Activated CD8-positive, alpha-beta memory T cell treated with anti-CD3 and anti-CD28 coated beads, Interleukin-2, amount 50 U/mL, for 1 hour (primary cell): ENCODE measurements around the gene MPEG1.

ENCODE experiments used
- DNase-seq: peaks from one replicate; pipeline ENCODE4 v3.0.0-alpha.2; 2020; ENCODE audit errors: extremely low read depth

MPEG1 gene, protein sequence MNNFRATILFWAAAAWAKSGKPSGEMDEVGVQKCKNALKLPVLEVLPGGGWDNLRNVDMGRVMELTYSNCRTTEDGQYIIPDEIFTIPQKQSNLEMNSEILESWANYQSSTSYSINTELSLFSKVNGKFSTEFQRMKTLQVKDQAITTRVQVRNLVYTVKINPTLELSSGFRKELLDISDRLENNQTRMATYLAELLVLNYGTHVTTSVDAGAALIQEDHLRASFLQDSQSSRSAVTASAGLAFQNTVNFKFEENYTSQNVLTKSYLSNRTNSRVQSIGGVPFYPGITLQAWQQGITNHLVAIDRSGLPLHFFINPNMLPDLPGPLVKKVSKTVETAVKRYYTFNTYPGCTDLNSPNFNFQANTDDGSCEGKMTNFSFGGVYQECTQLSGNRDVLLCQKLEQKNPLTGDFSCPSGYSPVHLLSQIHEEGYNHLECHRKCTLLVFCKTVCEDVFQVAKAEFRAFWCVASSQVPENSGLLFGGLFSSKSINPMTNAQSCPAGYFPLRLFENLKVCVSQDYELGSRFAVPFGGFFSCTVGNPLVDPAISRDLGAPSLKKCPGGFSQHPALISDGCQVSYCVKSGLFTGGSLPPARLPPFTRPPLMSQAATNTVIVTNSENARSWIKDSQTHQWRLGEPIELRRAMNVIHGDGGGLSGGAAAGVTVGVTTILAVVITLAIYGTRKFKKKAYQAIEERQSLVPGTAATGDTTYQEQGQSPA

GRCh38 chr11:59212744-59213631 lies at the start of gene MPEG1:
Gene MPEG1, minus strand, starts transcription at chr11:59212927. Its CDS starts 62 bp downstream, at chr11:59212865.
- no peak for DNase-seq

DNA sequence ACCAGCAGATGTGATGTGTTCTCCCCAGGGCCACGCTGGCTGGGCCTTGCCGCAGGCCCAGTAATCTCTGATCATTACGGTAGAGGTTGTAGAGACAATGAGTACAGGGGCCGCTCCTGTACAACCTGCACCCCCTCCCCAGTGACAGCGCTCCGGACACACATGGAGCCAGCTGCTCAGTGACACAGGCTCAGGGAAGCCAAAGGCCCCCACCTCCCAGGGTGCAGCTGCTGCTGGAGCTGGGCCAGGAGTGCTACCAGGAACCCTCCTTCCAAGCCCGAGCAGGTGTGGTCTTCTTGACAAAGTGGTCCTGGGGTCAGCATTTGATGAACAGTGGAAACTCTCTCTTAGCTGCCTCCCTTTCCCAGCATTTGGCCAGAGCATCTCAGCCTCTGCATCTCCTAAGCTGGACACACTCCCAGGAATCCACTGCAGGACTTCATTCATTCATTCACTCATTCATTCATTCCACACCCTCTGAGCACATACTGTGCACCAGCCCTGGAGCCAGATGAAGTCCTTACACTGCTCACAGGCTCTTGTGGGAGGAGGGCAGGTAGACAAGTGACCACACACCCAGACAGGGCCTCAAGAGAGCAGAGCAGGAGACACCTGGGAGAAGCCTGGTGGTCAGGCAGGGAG lies 49.6 kb upstream of the MPEG1 start:
- DNase-seq: no peak

DNA sequence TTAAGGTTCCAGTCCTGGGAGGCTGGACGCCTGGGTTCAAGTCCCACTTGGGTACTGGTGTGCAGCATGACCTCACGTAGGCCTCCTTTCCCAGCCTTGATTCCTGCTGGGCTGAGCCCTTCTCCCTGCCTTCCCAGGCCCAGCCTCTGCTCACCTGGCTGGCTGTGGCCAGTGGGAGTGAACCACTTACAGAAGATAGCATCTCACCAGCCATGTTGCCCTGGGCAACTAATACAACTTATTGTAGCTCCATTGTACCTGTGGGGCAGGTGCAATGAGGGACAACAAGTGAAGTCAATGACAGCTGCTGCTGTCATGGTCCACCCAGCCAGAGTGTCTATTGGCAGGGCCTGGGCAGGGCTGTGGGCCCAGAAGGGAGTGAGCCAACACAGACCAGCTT lies 48.4 kb upstream of the MPEG1 start:
- DNase-seq: no peak

GRCh38 chr11:59259867-59260475 lies 47.2 kb upstream of the MPEG1 start:
- no peak for DNase-seq

DNA sequence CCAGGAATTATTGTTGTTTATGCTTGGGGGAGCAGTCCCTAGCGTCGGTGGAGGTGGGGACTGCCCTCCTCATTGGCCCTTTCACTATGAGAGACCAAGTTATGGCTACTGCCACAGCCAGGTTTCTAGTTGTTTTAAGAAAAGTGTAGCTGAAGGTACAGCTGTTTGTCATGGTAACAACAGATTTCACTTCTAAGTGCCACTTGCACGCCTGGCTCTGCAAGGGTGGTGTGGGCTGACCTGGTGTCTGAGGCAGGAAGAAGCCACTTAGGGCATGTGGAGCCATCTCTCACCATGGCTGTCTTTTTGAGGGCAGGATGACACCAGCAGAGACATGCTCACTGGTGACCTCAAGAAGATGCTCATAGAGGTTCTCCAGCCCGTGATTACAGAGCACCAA lies 46.3 kb upstream of the MPEG1 start:
- no peak for DNase-seq

GRCh38 chr11:59255281-59255680 lies 42.6 kb upstream of the MPEG1 start:
- DNase-seq: no peak

- no peak for DNase-seq
Observed at GRCh38 chr11:59254286-59254685, 41.6 kb upstream of the MPEG1 start.

- DNase-seq: no peak
Observed at GRCh38 chr11:59253001-59253400, 40.3 kb upstream of the MPEG1 start.

GRCh38 chr11:59249535-59249934 lies 36.8 kb upstream of the MPEG1 start:
- DNase-seq: no peak

DNA sequence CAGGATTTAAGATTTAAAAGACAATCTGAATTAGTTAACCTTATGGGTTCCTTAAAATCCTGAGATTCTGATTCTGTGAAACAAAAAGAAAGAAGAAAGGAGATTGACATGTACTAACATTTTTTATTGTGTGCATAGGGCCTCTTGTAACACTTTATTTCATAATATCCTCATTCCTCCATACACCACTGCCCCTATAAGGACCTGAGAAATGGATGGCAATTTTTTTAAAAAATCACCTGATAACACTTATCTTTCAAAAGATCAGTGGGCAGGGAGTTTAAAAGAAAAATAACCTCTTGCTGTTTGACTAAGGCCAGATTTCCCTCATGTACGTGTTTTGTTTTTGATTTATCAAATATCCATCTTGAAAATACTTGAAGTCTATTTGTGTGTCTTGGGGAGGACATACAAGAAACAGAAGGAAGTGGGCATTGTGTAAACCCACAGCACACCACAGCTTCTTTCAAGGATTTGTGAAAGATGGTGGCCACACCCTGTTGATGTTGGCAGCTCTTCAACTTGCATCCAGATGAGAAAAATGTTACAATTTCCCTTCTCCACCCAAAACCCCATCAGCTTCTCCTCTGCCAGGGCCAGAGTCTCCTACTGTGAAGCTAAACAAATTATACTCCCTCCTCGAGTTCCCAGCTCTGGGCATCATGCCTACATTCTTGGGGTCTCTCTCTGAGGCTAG lies 35.0 kb upstream of the MPEG1 start:
- no peak for DNase-seq

- DNase-seq: no peak
Observed at GRCh38 chr11:59243633-59244032, 30.9 kb upstream of the MPEG1 start.

- DNase-seq: no peak
Observed at GRCh38 chr11:59240322-59240721, 27.6 kb upstream of the MPEG1 start.

GRCh38 chr11:59226396-59226795 lies 13.7 kb upstream of the MPEG1 start:
- DNase-seq: no peak

DNA sequence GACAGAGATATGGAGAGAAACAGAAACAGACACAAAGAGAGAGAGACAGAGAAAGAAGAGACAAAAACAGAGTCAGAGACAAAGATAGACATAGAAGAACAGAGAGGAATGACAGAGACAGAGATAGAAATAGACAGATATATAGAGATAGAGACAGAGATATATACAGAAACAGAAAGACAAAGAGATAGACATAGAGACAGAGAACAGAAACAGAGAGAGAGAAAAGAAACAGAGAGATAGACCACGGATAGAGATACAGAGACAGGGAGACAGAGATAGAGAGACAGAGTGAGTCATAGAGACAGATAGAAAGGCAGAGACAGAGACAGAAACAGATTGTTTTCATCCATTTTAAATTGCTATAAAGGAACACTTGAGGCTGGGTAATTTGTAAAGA lies 12.3 kb upstream of the MPEG1 start:
- no peak for DNase-seq

GRCh38 chr11:59224351-59224928 lies 11.7 kb upstream of the MPEG1 start:
- DNase-seq: no peak

- DNase-seq: no peak
Observed at GRCh38 chr11:59223611-59224010, 10.9 kb upstream of the MPEG1 start.

GRCh38 chr11:59223177-59223576 lies 10.4 kb upstream of the MPEG1 start:
- DNase-seq: no peak

DNA sequence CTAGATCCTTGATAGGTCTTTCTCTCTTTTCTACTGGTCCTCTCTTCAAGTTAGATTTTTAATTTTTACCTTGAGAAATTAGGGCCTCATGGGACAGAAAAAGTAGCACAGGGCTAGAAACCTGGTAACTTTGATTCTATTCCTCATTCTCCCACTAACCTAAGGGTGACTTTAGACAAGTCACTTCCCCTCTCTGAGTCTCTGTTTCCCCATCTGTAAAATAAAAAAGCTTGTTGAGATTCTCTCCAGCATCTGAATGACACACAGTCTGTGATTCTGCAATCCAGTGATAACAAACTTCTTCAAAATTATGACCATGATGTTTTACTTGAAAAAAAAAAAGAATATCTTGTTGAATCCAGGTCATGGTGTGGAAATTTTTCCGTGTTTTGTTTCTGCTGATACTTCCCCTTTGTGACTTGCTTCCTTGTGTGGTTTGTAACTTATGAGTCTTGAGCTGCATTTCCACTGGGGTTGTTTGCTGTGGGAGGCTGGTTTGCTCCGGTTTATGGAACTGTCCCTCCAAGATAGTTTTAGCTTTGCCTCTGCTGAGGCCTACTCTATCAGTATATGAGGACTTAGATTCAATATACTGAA lies 9.8 kb upstream of the MPEG1 start:
- no peak for DNase-seq

- DNase-seq: no peak
Observed at GRCh38 chr11:59221441-59221840, 8.7 kb upstream of the MPEG1 start.

DNA sequence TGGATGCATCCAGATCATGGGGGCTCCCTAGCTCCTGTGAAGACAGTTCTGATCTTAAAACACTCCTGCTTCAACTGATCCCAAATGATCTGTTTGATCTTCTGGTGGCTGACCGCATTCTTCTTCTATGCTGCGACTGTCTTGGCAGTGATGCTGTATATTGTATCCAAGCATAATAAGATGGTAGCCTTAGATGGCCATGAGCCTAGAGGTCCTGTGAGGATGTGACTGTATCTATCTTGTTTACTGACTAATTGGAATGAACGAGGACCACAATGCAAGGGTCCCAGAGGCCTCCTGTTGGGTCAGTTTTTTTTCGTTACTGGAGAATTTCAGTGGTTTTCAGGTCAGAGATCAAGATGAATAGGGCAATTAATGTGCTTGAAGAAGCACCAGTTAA lies 7.1 kb upstream of the MPEG1 start:
- DNase-seq: no peak
